HG03045 (cell line): ENCODE results near the gene RFC3.

ENCODE experiments used
- ATAC-seq: cut with Tn5 transposase; IDR thresholded peaks from one replicate; pipeline ENCODE4 v1.9.1; 2021; ENCODE audit warnings: mild to moderate bottlenecking, moderate library complexity; ENCODE audit not compliant: unreplicated experiment

RFC3 gene

GRCh38 chr13:33863188-33863789 lies 45.3 kb downstream of the RFC3 start:
- no peak for ATAC-seq

- no peak for ATAC-seq
Measured at GRCh38 chr13:33865945-33866344, 48.0 kb downstream of the RFC3 start.

GRCh38 chr13:33867472-33867871 lies 49.5 kb downstream of the RFC3 start:
- no peak for ATAC-seq

- no peak for ATAC-seq
Measured at GRCh38 chr13:33868343-33868994, 50.5 kb downstream of the RFC3 start.

GRCh38 chr13:33869005-33869404 lies 51.1 kb downstream of the RFC3 start:
- no peak for ATAC-seq

- no peak for ATAC-seq
Measured at GRCh38 chr13:33870046-33870668, 52.2 kb downstream of the RFC3 start.

- no peak for ATAC-seq
Measured at GRCh38 chr13:33871207-33872004, 53.5 kb downstream of the RFC3 start.

GRCh38 chr13:33872005-33872351 lies 54.0 kb downstream of the RFC3 start:
- no peak for ATAC-seq

GRCh38 chr13:33873251-33873908 lies 55.4 kb downstream of the RFC3 start:
- no peak for ATAC-seq

- ATAC-seq = no peak
Measured at GRCh38 chr13:33874871-33875270, 56.9 kb downstream of the RFC3 start.

- ATAC-seq = no peak
Measured at GRCh38 chr13:33875618-33876401, 57.9 kb downstream of the RFC3 start.

GRCh38 chr13:33876716-33877394 lies 58.9 kb downstream of the RFC3 start:
- no peak for ATAC-seq

GRCh38 chr13:33879118-33879517 lies 61.2 kb downstream of the RFC3 start:
- ATAC-seq = no peak

GRCh38 chr13:33882804-33883203 lies 64.9 kb downstream of the RFC3 start:
- ATAC-seq = no peak

- no peak for ATAC-seq
Measured at GRCh38 chr13:33884531-33885220, 66.7 kb downstream of the RFC3 start.
